ENCODE results near the gene MRPS27. TPM values are rescaled to one million over a fixed set of nuclear protein-coding genes. Genes with fewer than 3 reads are reported as not detected.

The MRPS27 gene
- total RNA-seq, 1 donor from 2014 or later, result 37.0 TPM

- Histone ChIP-seq H3K4me1 (ENCODE audit: insufficient read depth, low read length) (no peaks in the 10 kb centered on the region), H3K4me2 (ENCODE audit: low read length) (no peak overlapping the region), H3K9ac (ENCODE audit: low read length) (no peak overlapping the region), H3K79me2 (ENCODE audit: insufficient read depth, low read length) (no peaks in the 10 kb centered on the region), H3K27ac (ENCODE audit: low read depth, low read length) (no peak overlapping the region), H3K4me3 (ENCODE audit: insufficient read depth, low read depth, low read length) (no peak overlapping the region), H2AFZ (ENCODE audit: low read depth, low read length) (no peak overlapping the region), H3K9me3 (ENCODE audit: insufficient read depth, low read depth, low read length) (no peaks in the 10 kb centered on the region), H4K20me1 (ENCODE audit: insufficient read depth, low read length) (no peaks in the 10 kb centered on the region), H3K36me3 (ENCODE audit: insufficient read depth, low read length) (peaks cover 26% of the 10 kb centered on the region), H3K27me3 (ENCODE audit: insufficient read depth, low read length) (no peaks in the 10 kb centered on the region)
- H3K4me3 Mint-ChIP-seq (ENCODE audit: unreplicated experiment), result no peak overlapping the region
- H3K36me3 Mint-ChIP-seq (ENCODE audit: low read depth, unreplicated experiment), result peaks cover 6% of the 10 kb centered on the region
- TF ChIP-seq EZH2 (IDR thresholded peaks at IDR 0.05; ENCODE audit: insufficient read depth, low read length), result no peak
- TF ChIP-seq CTCF (IDR thresholded peaks at IDR 0.05; ENCODE audit: insufficient read depth, low read depth, low read length), result no peak
- no peak for DNase-seq (ENCODE audit: low read depth)
- no peaks in the 10 kb centered on the region for H3K9me3 Mint-ChIP-seq (ENCODE audit: unreplicated experiment)
- no peak overlapping the region for H3K27ac Mint-ChIP-seq (ENCODE audit: unreplicated experiment)
- H3K27me3 Mint-ChIP-seq (ENCODE audit: low read depth, unreplicated experiment), result no peaks in the 10 kb centered on the region
- FAIRE-seq, result no peak
- H3K4me1 Mint-ChIP-seq (ENCODE audit: low read depth, unreplicated experiment), result peaks cover 6% of the 10 kb centered on the region
Observed at GRCh38 chr5:72290356-72291133, 29.5 kb downstream of the MRPS27 start.

GRCh38 chr5:72288924-72289323 lies 31.1 kb downstream of the MRPS27 start:
- H3K9ac ChIP-seq (ENCODE audit: low read length), result no peak overlapping the region
- DNase-seq (ENCODE audit: low read depth) (no peak), FAIRE-seq (no peak)
- H2AFZ ChIP-seq (ENCODE audit: low read depth, low read length), result no peak overlapping the region
- Mint-ChIP-seq H3K4me1 (ENCODE audit: low read depth, unreplicated experiment) (peaks cover 6% of the 10 kb centered on the region), H3K27me3 (ENCODE audit: low read depth, unreplicated experiment) (no peaks in the 10 kb centered on the region), H3K27ac (ENCODE audit: unreplicated experiment) (no peak overlapping the region), H3K9me3 (ENCODE audit: unreplicated experiment) (no peaks in the 10 kb centered on the region), H3K4me3 (ENCODE audit: unreplicated experiment) (no peak overlapping the region), H3K36me3 (ENCODE audit: low read depth, unreplicated experiment) (peaks cover 6% of the 10 kb centered on the region)
- no peak overlapping the region for H3K27ac ChIP-seq (ENCODE audit: low read depth, low read length)
- no peaks in the 10 kb centered on the region for H3K4me1 ChIP-seq (ENCODE audit: insufficient read depth, low read length)
- no peak for TF ChIP-seq CTCF (IDR thresholded peaks at IDR 0.05; ENCODE audit: insufficient read depth, low read depth, low read length)
- TF ChIP-seq EZH2 (IDR thresholded peaks at IDR 0.05; ENCODE audit: insufficient read depth, low read length), result no peak
- no peak overlapping the region for H3K4me2 ChIP-seq (ENCODE audit: low read length)
- peaks cover 15% of the 10 kb centered on the region for H3K36me3 ChIP-seq (ENCODE audit: insufficient read depth, low read length)
- no peaks in the 10 kb centered on the region for H3K27me3 ChIP-seq (ENCODE audit: insufficient read depth, low read length)
- H3K79me2 ChIP-seq (ENCODE audit: insufficient read depth, low read length), result no peaks in the 10 kb centered on the region
- H4K20me1 ChIP-seq (ENCODE audit: insufficient read depth, low read length), result no peaks in the 10 kb centered on the region
- no peaks in the 10 kb centered on the region for H3K9me3 ChIP-seq (ENCODE audit: insufficient read depth, low read depth, low read length)
- H3K4me3 ChIP-seq (ENCODE audit: insufficient read depth, low read depth, low read length), result no peak overlapping the region

GRCh38 chr5:72286798-72287197 lies 33.2 kb downstream of the MRPS27 start:
- Histone ChIP-seq H3K27ac (ENCODE audit: low read depth, low read length) (no peak overlapping the region), H3K36me3 (ENCODE audit: insufficient read depth, low read length) (peaks cover 7% of the 10 kb centered on the region), H3K4me2 (ENCODE audit: low read length) (no peak overlapping the region), H4K20me1 (ENCODE audit: insufficient read depth, low read length) (no peaks in the 10 kb centered on the region), H3K9ac (ENCODE audit: low read length) (no peak overlapping the region), H3K9me3 (ENCODE audit: insufficient read depth, low read depth, low read length) (no peaks in the 10 kb centered on the region), H2AFZ (ENCODE audit: low read depth, low read length) (no peak overlapping the region), H3K27me3 (ENCODE audit: insufficient read depth, low read length) (no peaks in the 10 kb centered on the region), H3K4me1 (ENCODE audit: insufficient read depth, low read length) (no peaks in the 10 kb centered on the region), H3K4me3 (ENCODE audit: insufficient read depth, low read depth, low read length) (no peak overlapping the region), H3K79me2 (ENCODE audit: insufficient read depth, low read length) (no peaks in the 10 kb centered on the region)
- no peak for TF ChIP-seq EZH2 (IDR thresholded peaks at IDR 0.05; ENCODE audit: insufficient read depth, low read length)
- TF ChIP-seq CTCF (IDR thresholded peaks at IDR 0.05; ENCODE audit: insufficient read depth, low read depth, low read length), result no peak
- Mint-ChIP-seq H3K4me3 (ENCODE audit: unreplicated experiment) (no peak overlapping the region), H3K9me3 (ENCODE audit: unreplicated experiment) (no peaks in the 10 kb centered on the region), H3K36me3 (ENCODE audit: low read depth, unreplicated experiment) (peaks cover 6% of the 10 kb centered on the region), H3K27ac (ENCODE audit: unreplicated experiment) (no peak overlapping the region), H3K4me1 (ENCODE audit: low read depth, unreplicated experiment) (peaks cover 15% of the 10 kb centered on the region), H3K27me3 (ENCODE audit: low read depth, unreplicated experiment) (no peaks in the 10 kb centered on the region)
- FAIRE-seq (no peak), DNase-seq (ENCODE audit: low read depth) (no peak)
